Effector memory CD4-positive, alpha-beta T cell (primary cell): ENCODE data around the gene ZRSR2.
A peak's percentile ranks its signal among the peaks of the same experiment; 100 is the strongest.

Source experiments
- DNase-seq, 3 donors: peaks; one replicate each; pipeline ENCODE4 v3.0.0-alpha.2; 2020
- H3K27ac ChIP-seq: 2 replicates; pipeline ENCODE4 v1.7.0; 2013; ENCODE audit warnings: mild to moderate bottlenecking, low read length, moderate library complexity; ENCODE audit not compliant: insufficient read depth, poor library complexity, severe bottlenecking
- H3K27me3 ChIP-seq: replicated peaks from 2 replicates; pipeline ENCODE4 v1.7.0; 2013; ENCODE audit warnings: mild to moderate bottlenecking, low read length; ENCODE audit not compliant: insufficient read depth, control insufficient read depth, poor library complexity, severe bottlenecking
- H3K36me3 ChIP-seq: 2 replicates; pipeline ENCODE4 v1.7.0; 2013; ENCODE audit warnings: mild to moderate bottlenecking, low read length, moderate library complexity; ENCODE audit not compliant: control insufficient read depth, insufficient read depth
- H3K4me1 ChIP-seq: 2 replicates; pipeline ENCODE4 v1.7.0; 2013; ENCODE audit warnings: low read length, mild to moderate bottlenecking; ENCODE audit not compliant: control insufficient read depth, insufficient read depth, poor library complexity, severe bottlenecking
- H3K4me3 ChIP-seq: 2 replicates; pipeline ENCODE4 v1.7.0; 2013; ENCODE audit warnings: low read length, low read depth, mild to moderate bottlenecking; ENCODE audit not compliant: insufficient read depth, poor library complexity, severe bottlenecking
- H3K9me3 ChIP-seq: 2 replicates; pipeline ENCODE4 v1.7.0; 2013; ENCODE audit warnings: mild to moderate bottlenecking, low read length, moderate library complexity; ENCODE audit not compliant: control insufficient read depth

The ZRSR2 gene

DNA sequence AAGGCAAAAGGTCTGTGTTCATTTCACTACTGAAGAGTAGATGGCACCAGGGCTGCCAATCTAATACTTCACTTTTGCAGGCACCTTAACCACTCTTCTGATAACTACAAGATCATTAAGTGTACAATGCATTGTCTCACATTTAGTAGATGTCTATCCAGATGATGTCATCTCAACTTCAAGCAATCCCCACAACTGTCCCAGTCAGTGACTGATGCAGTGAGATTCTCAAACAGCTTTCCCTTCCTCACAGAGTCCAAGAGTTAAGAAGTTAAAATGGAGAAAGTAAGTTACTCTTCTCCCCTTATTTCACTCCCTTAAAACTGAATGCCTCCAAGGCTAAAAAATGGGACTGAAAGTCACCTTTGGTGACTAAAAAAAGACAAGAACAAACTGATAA, 53.7 kb downstream of the ZRSR2 start:
- no peaks in the 10 kb centered on the region for H3K4me1 ChIP-seq
- no peak for DNase-seq
- H3K9me3 ChIP-seq = no peaks in the 10 kb centered on the region
- H3K4me3 ChIP-seq = no peak overlapping the region
- H3K36me3 ChIP-seq = peaks cover 4% of the 10 kb centered on the region
- no peaks in the 10 kb centered on the region for H3K27me3 ChIP-seq
- H3K27ac ChIP-seq = no peak overlapping the region

DNA sequence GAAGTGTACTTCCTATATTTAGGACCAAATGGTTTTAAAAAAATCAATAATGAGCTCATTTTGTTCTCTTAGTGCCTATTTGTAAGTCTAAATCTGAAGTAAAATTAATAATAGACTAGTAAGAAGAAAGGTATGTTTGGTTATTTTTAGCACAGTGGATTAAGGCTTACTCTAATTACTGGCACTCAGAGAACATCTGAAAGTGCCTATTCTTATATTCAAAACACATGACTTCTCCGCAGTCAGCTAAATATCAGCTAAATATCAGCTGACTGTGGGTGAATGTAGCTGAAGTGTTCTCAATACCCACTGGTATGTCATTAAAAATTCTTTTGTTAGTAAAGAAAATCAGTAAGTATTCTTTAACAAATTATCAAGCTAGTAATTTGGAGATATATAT, 58.3 kb downstream of the ZRSR2 start:
- H3K27me3 ChIP-seq = no peaks in the 10 kb centered on the region
- no peaks in the 10 kb centered on the region for H3K4me1 ChIP-seq
- H3K4me3 ChIP-seq = no peak overlapping the region
- no peak for DNase-seq
- no peaks in the 10 kb centered on the region for H3K9me3 ChIP-seq
- no peak overlapping the region for H3K27ac ChIP-seq
- H3K36me3 ChIP-seq = peaks cover 4% of the 10 kb centered on the region

DNA sequence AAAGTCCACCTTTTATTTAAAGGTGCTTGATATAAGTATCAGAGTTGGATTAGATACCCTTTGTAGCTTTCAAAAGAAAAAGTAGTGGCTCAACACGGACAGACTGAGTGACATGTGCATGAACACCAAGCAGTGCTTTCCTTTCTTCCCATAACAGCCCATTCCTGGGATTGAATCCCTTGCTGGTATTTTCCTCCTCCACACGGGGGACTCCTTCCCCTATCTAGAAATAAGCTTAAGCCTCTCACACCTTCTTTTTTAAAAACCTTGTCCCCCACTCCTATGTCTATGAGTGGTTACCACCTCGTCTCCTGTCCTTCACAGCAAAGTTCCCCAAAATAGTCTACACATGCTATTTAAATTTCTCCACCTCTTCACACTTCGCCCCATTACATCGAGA, 59.3 kb downstream of the ZRSR2 start:
- no peak for DNase-seq
- Histone ChIP-seq H3K4me3 (no peak overlapping the region), H3K27ac (no peak overlapping the region), H3K27me3 (no peaks in the 10 kb centered on the region), H3K9me3 (no peaks in the 10 kb centered on the region), H3K36me3 (peaks cover 4% of the 10 kb centered on the region), H3K4me1 (peaks cover 4% of the 10 kb centered on the region)

DNA sequence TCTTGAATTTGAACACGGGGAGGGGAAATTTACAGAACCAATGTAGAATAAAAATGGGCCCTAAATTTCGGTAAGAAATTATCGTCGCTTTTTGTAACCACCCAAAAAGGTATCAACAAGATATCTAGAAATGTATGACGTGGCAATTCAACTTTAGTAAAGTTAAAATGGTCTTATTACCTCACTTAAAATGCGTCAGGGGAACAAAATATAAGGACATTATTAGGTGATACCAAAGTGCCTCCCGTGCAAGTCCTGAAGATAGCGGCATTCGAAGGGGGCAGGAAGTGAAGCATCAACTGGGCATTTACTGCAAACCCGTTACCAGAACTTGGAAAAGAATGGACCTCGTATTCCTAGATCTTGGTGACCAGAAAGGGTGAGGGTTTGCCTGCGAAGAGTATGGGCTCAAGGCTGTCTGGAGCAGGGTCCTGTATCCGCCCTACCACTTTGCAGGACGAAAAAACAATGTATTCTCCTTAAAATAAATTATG, 63.3 kb downstream of the ZRSR2 start:
- H3K36me3 ChIP-seq = no peaks in the 10 kb centered on the region
- peaks cover 4% of the 10 kb centered on the region for H3K4me1 ChIP-seq
- H3K4me3 ChIP-seq = peak overlapping the region; percentile 71
- H3K27ac ChIP-seq = peak overlapping the region; percentile 66
- DNase-seq = no peak
- no peaks in the 10 kb centered on the region for H3K9me3 ChIP-seq
- H3K27me3 ChIP-seq = no peaks in the 10 kb centered on the region

DNA sequence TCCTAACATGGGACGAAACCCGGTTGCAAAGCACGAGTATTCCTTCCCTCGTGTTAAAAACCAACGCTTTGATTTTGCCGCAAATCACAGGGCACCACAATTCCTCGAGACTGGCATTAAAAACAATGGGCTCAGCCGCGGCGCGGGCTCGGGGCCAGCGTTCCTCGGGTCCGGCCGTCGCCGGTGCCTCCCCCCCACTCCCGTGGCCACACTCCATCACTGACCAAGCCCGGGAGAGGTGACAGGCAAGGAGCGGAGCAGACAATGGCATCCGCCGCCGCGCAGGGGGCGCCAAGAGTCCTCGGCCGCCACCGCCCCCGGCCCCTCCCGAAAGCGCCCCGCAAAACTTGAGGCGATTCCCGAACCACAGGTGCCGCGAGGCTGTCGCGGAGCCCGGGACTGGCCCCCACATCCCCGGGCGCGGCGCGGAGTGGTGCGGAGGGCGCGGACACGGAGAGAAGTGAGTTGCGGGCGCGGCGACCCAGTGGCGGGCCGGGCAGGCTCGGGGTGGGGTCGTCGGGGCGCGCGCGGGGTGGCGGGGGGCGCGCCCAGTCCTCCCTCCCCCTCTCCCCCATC, 63.9 kb downstream of the ZRSR2 start:
- Histone ChIP-seq H3K4me1 (peaks cover 4% of the 10 kb centered on the region), H3K4me3 (peak overlapping the region; percentile 71), H3K27ac (peak overlapping the region; percentile 66), H3K27me3 (no peaks in the 10 kb centered on the region), H3K36me3 (no peaks in the 10 kb centered on the region), H3K9me3 (no peaks in the 10 kb centered on the region)
- DNase-seq = peak in 2 of 3 donors; percentile 10 to 14

DNA sequence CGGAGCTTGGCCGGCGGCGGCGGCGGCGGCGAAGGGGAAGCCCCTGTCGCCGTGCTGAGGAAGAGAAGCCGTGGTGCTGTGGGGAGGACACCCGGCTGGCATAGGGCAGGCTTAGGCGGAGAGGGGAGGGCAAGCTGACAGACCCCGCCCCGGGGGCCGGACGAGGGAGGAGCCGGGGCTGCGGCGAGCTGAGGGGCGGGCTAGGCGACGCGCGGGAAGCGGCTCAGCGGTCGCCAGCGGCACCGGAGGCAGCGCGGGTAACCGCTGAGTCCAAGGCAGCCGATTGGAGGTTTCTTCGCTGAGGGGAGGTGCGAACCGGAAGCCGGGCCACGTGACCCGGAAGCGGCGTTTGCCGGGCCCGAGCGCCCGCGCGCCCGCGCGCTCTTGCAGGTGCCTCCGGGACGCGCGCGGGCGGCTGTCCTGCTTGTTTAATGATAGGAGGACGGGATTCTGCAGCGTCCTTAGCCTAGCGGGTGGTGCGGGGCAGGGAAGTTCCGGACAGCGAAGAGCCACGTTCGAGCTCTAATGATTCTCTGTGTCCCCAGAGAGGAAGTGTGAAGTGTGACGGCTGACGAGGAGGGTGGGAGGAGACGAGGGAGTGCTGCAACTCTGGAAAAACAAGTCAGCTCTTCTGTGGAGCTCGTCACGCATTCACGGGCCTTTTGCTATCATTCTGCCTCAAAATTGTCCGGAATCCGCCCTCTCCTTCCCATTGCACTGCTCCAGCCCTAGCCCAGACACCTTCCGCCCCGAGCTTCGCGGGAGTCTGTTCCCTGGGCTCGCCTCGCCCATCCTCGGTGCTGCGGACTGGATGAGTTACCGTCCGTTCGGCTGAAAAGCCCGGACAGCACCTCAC, 64.7 kb downstream of the ZRSR2 start, which contains the start of gene AP1S2:
Gene AP1S2, minus strand, starts transcription at position 102 of the 856 bp plus-strand sequence. CDS start 2,289 bp downstream, outside the sequence.
- no peaks in the 10 kb centered on the region for H3K36me3 ChIP-seq
- no peaks in the 10 kb centered on the region for H3K27me3 ChIP-seq
- H3K9me3 ChIP-seq = no peaks in the 10 kb centered on the region
- peak within 1 kb of the TSS; percentile 71 for H3K4me3 ChIP-seq
- peak within 1 kb of the TSS; percentile 73 for H3K27ac ChIP-seq
- peak; percentile 89 to 96 (median 90) for DNase-seq
- peaks cover 4% of the 10 kb centered on the region for H3K4me1 ChIP-seq

DNA sequence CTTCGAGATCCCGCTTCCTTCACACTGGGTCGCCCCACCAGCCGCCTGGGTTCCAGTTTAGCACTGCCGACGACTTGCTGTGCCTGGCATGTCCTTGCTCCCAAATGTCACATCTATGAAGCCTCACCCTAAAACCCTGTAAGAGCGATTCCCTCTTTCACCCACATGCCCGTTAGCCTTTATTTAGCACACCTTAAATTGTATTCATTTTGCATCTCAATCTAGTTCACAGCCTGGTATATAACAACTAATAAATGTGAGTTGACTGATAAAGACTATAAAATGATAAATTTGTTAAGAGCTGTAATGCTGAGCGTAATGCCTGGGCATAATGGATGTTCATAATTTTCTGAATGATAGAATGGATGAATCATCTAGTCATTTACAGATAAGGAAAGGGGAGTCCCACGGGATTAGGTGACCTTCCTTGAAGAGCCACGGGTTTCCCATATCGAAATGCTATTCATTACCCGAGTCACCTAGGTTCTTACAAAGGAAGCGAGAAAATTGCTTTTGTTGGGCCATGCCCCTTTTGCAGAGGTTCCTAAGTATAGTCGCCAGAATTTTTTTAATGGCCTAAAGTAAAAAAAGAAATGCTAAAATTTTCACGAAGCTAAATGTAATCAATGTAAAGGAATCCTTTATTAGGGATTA, 65.4 kb downstream of the ZRSR2 start:
- H3K27me3 ChIP-seq = no peaks in the 10 kb centered on the region
- H3K27ac ChIP-seq = peak overlapping the region; percentile 73
- DNase-seq = no peak
- H3K36me3 ChIP-seq = no peaks in the 10 kb centered on the region
- peaks cover 4% of the 10 kb centered on the region for H3K4me1 ChIP-seq
- H3K4me3 ChIP-seq = peak overlapping the region; percentile 60
- H3K9me3 ChIP-seq = no peaks in the 10 kb centered on the region

DNA sequence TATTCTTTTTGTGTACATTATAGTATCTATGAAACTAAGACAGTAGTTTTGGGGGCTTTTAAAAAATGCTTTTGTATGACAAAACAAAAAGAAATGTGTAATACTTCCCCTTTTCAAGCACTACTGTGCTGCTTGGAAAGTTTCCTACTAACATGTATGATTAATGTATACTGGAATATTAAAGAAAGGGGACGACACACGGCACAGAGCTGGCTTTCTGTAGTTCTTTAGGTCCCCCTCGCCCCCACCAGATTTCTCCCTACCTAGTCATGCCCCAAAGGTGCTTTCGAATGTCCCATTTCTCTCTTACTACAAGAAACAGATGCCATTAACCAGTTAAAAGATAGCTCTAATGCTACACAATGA, 65.9 kb downstream of the ZRSR2 start:
- H3K27ac ChIP-seq = no peak overlapping the region
- no peak overlapping the region for H3K4me3 ChIP-seq
- H3K36me3 ChIP-seq = no peaks in the 10 kb centered on the region
- peaks cover 4% of the 10 kb centered on the region for H3K4me1 ChIP-seq
- no peak for DNase-seq
- no peaks in the 10 kb centered on the region for H3K9me3 ChIP-seq
- no peaks in the 10 kb centered on the region for H3K27me3 ChIP-seq

DNA sequence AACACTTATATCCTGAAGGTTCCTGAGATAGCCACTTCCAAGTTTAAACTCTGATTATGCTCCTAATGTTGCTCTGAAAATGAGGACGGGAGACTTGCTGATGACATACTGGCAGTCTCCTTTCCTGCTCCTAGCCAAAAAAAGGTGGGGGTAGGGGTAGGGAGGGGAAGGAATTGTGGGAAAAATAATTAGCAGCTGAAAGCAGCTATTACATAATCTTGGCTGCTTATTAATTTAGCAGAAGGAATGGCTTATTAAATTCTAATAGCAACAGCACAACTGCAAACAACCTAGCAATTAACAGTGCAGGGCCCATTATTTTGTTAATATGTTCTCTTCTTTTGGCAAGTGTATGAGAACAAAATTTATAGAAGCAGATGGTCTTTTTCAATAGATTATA, 66.4 kb downstream of the ZRSR2 start:
- H3K4me3 ChIP-seq = no peak overlapping the region
- H3K9me3 ChIP-seq = no peaks in the 10 kb centered on the region
- H3K36me3 ChIP-seq = no peaks in the 10 kb centered on the region
- H3K4me1 ChIP-seq = peaks cover 4% of the 10 kb centered on the region
- H3K27me3 ChIP-seq = no peaks in the 10 kb centered on the region
- DNase-seq = no peak
- H3K27ac ChIP-seq = no peak overlapping the region

DNA sequence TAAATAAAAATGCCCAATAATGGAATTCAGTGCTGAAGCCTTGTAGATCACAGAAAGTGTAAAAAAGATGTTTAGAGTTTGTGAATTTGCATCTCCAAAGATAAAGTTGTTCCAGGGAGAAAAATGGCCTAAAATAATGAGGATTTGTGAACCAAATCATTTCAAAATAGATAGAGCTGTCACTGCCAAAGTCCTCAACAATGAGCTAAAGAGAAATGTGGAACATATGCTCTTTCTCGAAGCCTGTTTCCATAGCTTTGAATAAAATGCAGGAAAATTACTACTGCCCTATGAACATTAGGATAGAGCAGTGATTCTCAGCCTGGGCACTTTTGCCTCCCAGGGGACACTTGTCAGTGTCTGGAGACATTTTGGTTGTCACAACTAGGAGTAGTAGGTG, 67.8 kb downstream of the ZRSR2 start:
- Histone ChIP-seq H3K27me3 (no peaks in the 10 kb centered on the region), H3K4me3 (no peak overlapping the region), H3K36me3 (no peaks in the 10 kb centered on the region), H3K27ac (no peak overlapping the region), H3K4me1 (peaks cover 4% of the 10 kb centered on the region), H3K9me3 (no peaks in the 10 kb centered on the region)
- no peak for DNase-seq
